ENCODE results near the gene NISCH.

GRCh38 chr3:52436500-52437149, 18.8 kb upstream of the NISCH start:
- TF ChIP-seq, protein P1, sequence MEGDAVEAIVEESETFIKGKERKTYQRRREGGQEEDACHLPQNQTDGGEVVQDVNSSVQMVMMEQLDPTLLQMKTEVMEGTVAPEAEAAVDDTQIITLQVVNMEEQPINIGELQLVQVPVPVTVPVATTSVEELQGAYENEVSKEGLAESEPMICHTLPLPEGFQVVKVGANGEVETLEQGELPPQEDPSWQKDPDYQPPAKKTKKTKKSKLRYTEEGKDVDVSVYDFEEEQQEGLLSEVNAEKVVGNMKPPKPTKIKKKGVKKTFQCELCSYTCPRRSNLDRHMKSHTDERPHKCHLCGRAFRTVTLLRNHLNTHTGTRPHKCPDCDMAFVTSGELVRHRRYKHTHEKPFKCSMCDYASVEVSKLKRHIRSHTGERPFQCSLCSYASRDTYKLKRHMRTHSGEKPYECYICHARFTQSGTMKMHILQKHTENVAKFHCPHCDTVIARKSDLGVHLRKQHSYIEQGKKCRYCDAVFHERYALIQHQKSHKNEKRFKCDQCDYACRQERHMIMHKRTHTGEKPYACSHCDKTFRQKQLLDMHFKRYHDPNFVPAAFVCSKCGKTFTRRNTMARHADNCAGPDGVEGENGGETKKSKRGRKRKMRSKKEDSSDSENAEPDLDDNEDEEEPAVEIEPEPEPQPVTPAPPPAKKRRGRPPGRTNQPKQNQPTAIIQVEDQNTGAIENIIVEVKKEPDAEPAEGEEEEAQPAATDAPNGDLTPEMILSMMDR (optimal IDR thresholded peaks at IDR 0.05 in 1 of 3, IDR thresholded peaks at IDR 0.05 in 1 of 3, conservative IDR thresholded peaks at IDR 0.05 in 1 of 3; ENCODE audit: extremely low read depth in 1 of 3, insufficient read depth in 2 of 3, low read length in 3 of 3): no peak
- TF ChIP-seq EZH2 (IDR thresholded peaks at IDR 0.05; ENCODE audit: low read length): no peak
